ENCODE results near the gene HMGN3. TPM values are rescaled to one million over a fixed set of nuclear protein-coding genes. Genes with fewer than 3 reads are reported as not detected.

The HMGN3 gene
- total and polyA plus RNA-seq, 2 of the 13 experiments (the other 11 are each of a cell fraction or from before 2014, with no cell fraction given), result 67.9 to 145 TPM

- no peak for TF ChIP-seq ZNF781 (CRISPR knock-in tag; IDR thresholded peaks at IDR 0.05; ENCODE audit: borderline replicate concordance, not compliant biosample characterization)
- TF ChIP-seq ZBTB8A (CRISPR knock-in tag; IDR thresholded peaks at IDR 0.05; ENCODE audit: borderline replicate concordance, low read depth), result no peak
- no peak for TF ChIP-seq SIX4 (CRISPR knock-in tag; IDR thresholded peaks at IDR 0.05)
- TF ChIP-seq SNAI1 (CRISPR knock-in tag; IDR thresholded peaks at IDR 0.05; ENCODE audit: borderline replicate concordance), result no peak
- TF ChIP-seq REPIN1 (CRISPR knock-in tag; IDR thresholded peaks at IDR 0.05; ENCODE audit: borderline replicate concordance, low read depth), result no peak; the same call in 1 of the 2 replicates
- no peak for TF ChIP-seq GATAD1 (CRISPR knock-in tag; IDR thresholded peaks at IDR 0.05)
- TF ChIP-seq ZNF816 (CRISPR knock-in tag; IDR thresholded peaks at IDR 0.05; ENCODE audit: borderline replicate concordance), result no peak
- TF ChIP-seq HNF4A (CRISPR knock-in tag; IDR thresholded peaks at IDR 0.05), result no peak
- TF ChIP-seq SPEN (CRISPR knock-in tag; IDR thresholded peaks at IDR 0.05; ENCODE audit: low read depth), result no peak
- TF ChIP-seq ATF7-NPFF (CRISPR knock-in tag; IDR thresholded peaks at IDR 0.05; ENCODE audit: low read depth), result no peak
- TF ChIP-seq ZNF841 (CRISPR knock-in tag; IDR thresholded peaks at IDR 0.05; ENCODE audit: borderline replicate concordance), result no peak
- no peak for TF ChIP-seq ZNF468 (CRISPR knock-in tag; IDR thresholded peaks at IDR 0.05)
- TF ChIP-seq, protein P1, sequence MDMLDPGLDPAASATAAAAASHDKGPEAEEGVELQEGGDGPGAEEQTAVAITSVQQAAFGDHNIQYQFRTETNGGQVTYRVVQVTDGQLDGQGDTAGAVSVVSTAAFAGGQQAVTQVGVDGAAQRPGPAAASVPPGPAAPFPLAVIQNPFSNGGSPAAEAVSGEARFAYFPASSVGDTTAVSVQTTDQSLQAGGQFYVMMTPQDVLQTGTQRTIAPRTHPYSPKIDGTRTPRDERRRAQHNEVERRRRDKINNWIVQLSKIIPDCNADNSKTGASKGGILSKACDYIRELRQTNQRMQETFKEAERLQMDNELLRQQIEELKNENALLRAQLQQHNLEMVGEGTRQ (IDR thresholded peaks at IDR 0.05; ENCODE audit: low read depth, low read length), result no peak
- TF ChIP-seq, protein P1 (CRISPR knock-in tag; IDR thresholded peaks at IDR 0.05; ENCODE audit: borderline replicate concordance), result no peak
- no peak for TF ChIP-seq KDM1A (CRISPR knock-in tag; IDR thresholded peaks at IDR 0.05)
- no peak for TF ChIP-seq ZFP90 (CRISPR knock-in tag; IDR thresholded peaks at IDR 0.05; ENCODE audit: borderline replicate concordance)
- no peak for TF ChIP-seq HOXA5 (CRISPR knock-in tag; IDR thresholded peaks at IDR 0.05)
- no peak for TF ChIP-seq HDAC6 (IDR thresholded peaks at IDR 0.05; ENCODE audit: low read depth, low read length)
- TF ChIP-seq GZF1 (CRISPR knock-in tag; IDR thresholded peaks at IDR 0.05), result no peak
- TF ChIP-seq CREB3 (CRISPR knock-in tag; IDR thresholded peaks at IDR 0.05), result no peak
- peak; percentile 39; the same call in 1 of the 2 replicates for TF ChIP-seq MED1 (CRISPR knock-in tag; IDR thresholded peaks at IDR 0.05)
- TF ChIP-seq HOXD1 (CRISPR knock-in tag; IDR thresholded peaks at IDR 0.05), result no peak
- TF ChIP-seq SRSF1 (optimal IDR thresholded peaks at IDR 0.05; ENCODE audit: low read depth, low read length), result no peak
- TF ChIP-seq ZNF546 (CRISPR knock-in tag; conservative IDR thresholded peaks at IDR 0.05), result no peak
- no peak for TF ChIP-seq KDM6A (CRISPR knock-in tag; IDR thresholded peaks at IDR 0.05; ENCODE audit: low read depth)
- TF ChIP-seq PCBP2 (optimal IDR thresholded peaks at IDR 0.05; ENCODE audit: low read depth, low read length, poor library complexity, severe bottlenecking), result no peak
- no peak for TF ChIP-seq ZNF670 (CRISPR knock-in tag; IDR thresholded peaks at IDR 0.05; ENCODE audit: borderline replicate concordance)
- TF ChIP-seq ZMAT3 (CRISPR knock-in tag; conservative IDR thresholded peaks at IDR 0.05), result no peak
- TF ChIP-seq ARNTL (CRISPR knock-in tag; IDR thresholded peaks at IDR 0.05), result no peak
- no peak for TF ChIP-seq KLF6 (CRISPR knock-in tag; IDR thresholded peaks at IDR 0.05)
These were observed 76.4 kb downstream of the HMGN3 start (continued) for GRCh38 chr6:79157961-79158644.

All from HepG2 (cell line).